NCI-H460 (cell line): ENCODE measurements around the gene APOBEC3A. TPM values are rescaled to one million over a fixed set of nuclear protein-coding genes. Genes with fewer than 3 reads are reported as not detected.

ENCODE experiments used
- total RNA-seq: library from RNA; depleted of rRNA; stranded (reverse); fragments of >200 nt; shearing (Covaris generic); gene quantifications from 2 replicates; pipeline ENCODE4 v1.2.3, GENCODE V29; 2014; rRNA removed

The APOBEC3A gene
- total RNA-seq, 1 experiment from 2014 or later, result not detected

Other genes starting within 250 kb of the APOBEC3A start
- gene SUN2, start 201.6 kb upstream of the APOBEC3A start, total RNA-seq, result 15.6 and 18.5 TPM in 2 replicates
- gene DNAL4, start 163.5 kb upstream of the APOBEC3A start, total RNA-seq, result 6.9 and 9.5 TPM in 2 replicates
- gene NPTXR, start 113.6 kb upstream of the APOBEC3A start, total RNA-seq, result 0.12 and 0.37 TPM in 2 replicates
- gene CBX6, start 85.4 kb upstream of the APOBEC3A start, total RNA-seq, result 29.3 and 31.8 TPM in 2 replicates
- 3.6 and 5.1 TPM in 2 replicates for gene APOBEC3B, start 24.7 kb downstream of the APOBEC3A start, total RNA-seq
- 7.2 and 8.0 TPM in 2 replicates for gene APOBEC3C, start 56.6 kb downstream of the APOBEC3A start, total RNA-seq
- 0.30 TPM in 1 of 2 replicates, not detected in the other for gene APOBEC3D, start 63.5 kb downstream of the APOBEC3A start, total RNA-seq
- 0.87 and 1.9 TPM in 2 replicates for gene APOBEC3F, start 83.3 kb downstream of the APOBEC3A start, total RNA-seq
- 0.95 and 1.2 TPM in 2 replicates for gene APOBEC3G, start 119.7 kb downstream of the APOBEC3A start, total RNA-seq
- not detected in 2 replicates for gene APOBEC3H, start 139.6 kb downstream of the APOBEC3A start, total RNA-seq
- 0.45 and 0.78 TPM in 2 replicates for gene CBX7, start 195.1 kb downstream of the APOBEC3A start, total RNA-seq